GM23338 (cell line): Measurements from ENCODE around the gene TAB3. TPM values are rescaled to one million over a fixed set of nuclear protein-coding genes. Genes with fewer than 3 reads are reported as not detected.
"Not testable (repeated sequence)": the region's sequence is repeated elsewhere in the genome, so short reads cannot be mapped to it uniquely, and the experiment has no call there.

Source experiments
- ATAC-seq: fragments of 200-7000 bp; cut with Tn5 transposase; 3 replicates; pipeline ENCODE4 v1.9.1; 2020
- DNase-seq: peaks from one replicate; pipeline ENCODE4 v3.0.0-alpha.2; 2015; ENCODE audit warnings: low spot score
- H2AFZ ChIP-seq: fragments of 200-600 bp; sonication (generic); 2 replicates; pipeline ENCODE4 v1.8.0; 2016; ENCODE audit warnings: antibody characterized with exemption, mild to moderate bottlenecking, moderate library complexity
- H3F3A ChIP-seq: fragments of 200-600 bp; sonication (generic); replicated peaks from 2 replicates; pipeline ENCODE4 v1.8.0; 2017; ENCODE audit warnings: antibody characterized with exemption, mixed run types, low read depth
- H3K27ac ChIP-seq: fragments of 200-600 bp; sonication (generic); 2 replicates; pipeline ENCODE4 v1.6.1; 2016; ENCODE audit warnings: low read depth
- H3K27me3 ChIP-seq: fragments of 200-600 bp; sonication (generic); 2 replicates; pipeline ENCODE4 v1.8.0; 2016; ENCODE audit warnings: mild to moderate bottlenecking, mixed run types, moderate library complexity; ENCODE audit not compliant: insufficient read depth
- H3K36me3 ChIP-seq: fragments of 200-600 bp; sonication (generic); 2 replicates; pipeline ENCODE4 v1.8.0; 2016; ENCODE audit warnings: mild to moderate bottlenecking; ENCODE audit not compliant: insufficient read depth
- H3K4me1 ChIP-seq: fragments of 200-600 bp; sonication (generic); 2 replicates; pipeline ENCODE4 v1.8.0; 2016; ENCODE audit warnings: mild to moderate bottlenecking, moderate library complexity; ENCODE audit not compliant: insufficient read depth
- H3K4me2 ChIP-seq: fragments of 200-600 bp; sonication (generic); 2 replicates; pipeline ENCODE4 v1.7.1; 2017; ENCODE audit warnings: mixed run types
- H3K4me3 ChIP-seq: fragments of 200-600 bp; sonication (generic); 2 replicates; pipeline ENCODE4 v1.6.1; 2016; ENCODE audit warnings: mixed run types
- H3K79me2 ChIP-seq: fragments of 200-600 bp; sonication (generic); replicated peaks from 2 replicates; pipeline ENCODE4 v1.8.0; 2017; ENCODE audit warnings: mild to moderate bottlenecking; ENCODE audit not compliant: insufficient read depth
- H3K9me2 ChIP-seq: fragments of 200-600 bp; sonication (generic); 2 replicates; pipeline ENCODE4 v1.8.0; 2017; ENCODE audit not compliant: insufficient read depth
- H4K20me1 ChIP-seq: fragments of 200-600 bp; sonication (generic); replicated peaks from 2 replicates; pipeline ENCODE4 v1.8.0; 2017; ENCODE audit warnings: mild to moderate bottlenecking; ENCODE audit not compliant: insufficient read depth
- H3K27ac Mint-ChIP-seq: 2 replicates; pipeline ENCODE4 v1.8.0; 2020; ENCODE audit warnings: inconsistent platforms, mild to moderate bottlenecking, moderate library complexity, mixed read lengths
- H3K27me3 Mint-ChIP-seq: 3 replicates; pipeline ENCODE4 v1.8.0; 2022; ENCODE audit warnings: low read depth, mild to moderate bottlenecking, moderate library complexity, mixed read lengths, inconsistent platforms; ENCODE audit not compliant: insufficient read depth, poor library complexity
- H3K36me3 Mint-ChIP-seq: 3 replicates; pipeline ENCODE4 v1.8.0; 2021; ENCODE audit warnings: low read depth, mild to moderate bottlenecking, inconsistent platforms, moderate library complexity, mixed read lengths
- H3K4me1 Mint-ChIP-seq: 3 replicates; pipeline ENCODE4 v1.8.0; 2020; ENCODE audit warnings: mild to moderate bottlenecking, inconsistent platforms, mixed read lengths
- H3K4me3 Mint-ChIP-seq: 3 replicates; pipeline ENCODE4 v1.8.0; 2021; ENCODE audit warnings: moderate library complexity, mild to moderate bottlenecking, inconsistent platforms, mixed read lengths
- H3K9me3 Mint-ChIP-seq: 3 replicates; pipeline ENCODE4 v1.8.0; 2020; ENCODE audit warnings: moderate library complexity, mild to moderate bottlenecking, inconsistent platforms, mixed read lengths
- JUNB ChIP-seq: IDR thresholded peaks from one replicate; pipeline ENCODE4 v1.6.1; 2016; ENCODE audit warnings: antibody characterized with exemption; ENCODE audit not compliant: unreplicated experiment
- POLR2AphosphoS5 ChIP-seq: IDR thresholded peaks from 2 replicates; pipeline ENCODE4 v1.6.1; 2016; ENCODE audit warnings: antibody characterized with exemption, low read depth
- ZNF114 ChIP-seq: fragments of 250-450 bp; sonication (Bioruptor Pico); IDR thresholded peaks from 2 replicates; pipeline ENCODE4 v1.5.0; 2020; ENCODE audit warnings: mild to moderate bottlenecking, moderate library complexity
- ZNF462 ChIP-seq: fragments of 250-450 bp; sonication (Bioruptor Pico); IDR thresholded peaks from 2 replicates; pipeline ENCODE4 v1.5.0; 2020; ENCODE audit warnings: mild to moderate bottlenecking, moderate library complexity
- polyA plus RNA-seq: library from polyadenylated mRNA; unstranded; fragments of >200 nt; fragmentation: Nextera tagmentation; extraction: Ambion mirVana; gene quantifications from 2 replicates; pipeline ENCODE4 v1.2.1, GENCODE V29; 2016
- total RNA-seq: library from RNA; depleted of rRNA; stranded (reverse); fragments of >200 nt; shearing (Covaris generic); gene quantifications from 2 replicates; pipeline ENCODE4 v1.2.3, GENCODE V29; 2014
- TF ChIP-seq, protein P1 (sequence below): IDR thresholded peaks from 2 replicates; pipeline ENCODE4 v1.6.1; 2016; ENCODE audit warnings: antibody characterized with exemption

The TAB3 gene
- total and polyA plus RNA-seq, 2 experiments from 2014 or later = 4.4 to 21.7 TPM

GRCh38 chrX:30798810-30799209, 90.2 kb downstream of the TAB3 start:
- DNase-seq (no peak), ATAC-seq (no peak)
- Histone ChIP-seq H2AFZ (no peak overlapping the region), H3K4me1 (no peaks in the 10 kb centered on the region), H3K9me2 (no peaks in the 10 kb centered on the region), H3K4me3 (no peak overlapping the region), H3K79me2 (no peaks in the 10 kb centered on the region), H3K4me2 (no peak overlapping the region), H3F3A (no peaks in the 10 kb centered on the region), H3K27ac (no peak overlapping the region), H4K20me1 (no peaks in the 10 kb centered on the region), H3K36me3 (no peaks in the 10 kb centered on the region), H3K27me3 (no peaks in the 10 kb centered on the region)
- Mint-ChIP-seq H3K9me3 (no peaks in the 10 kb centered on the region), H3K27ac (no peak overlapping the region), H3K4me1 (no peaks in the 10 kb centered on the region), H3K4me3 (no peak overlapping the region), H3K27me3 (no peaks in the 10 kb centered on the region), H3K36me3 (no peaks in the 10 kb centered on the region)
- TF ChIP-seq POLR2AphosphoS5 (no peak), JUNB (no peak), ZNF462 (CRISPR knock-in tag) (no peak), ZNF114 (CRISPR knock-in tag) (no peak)
- TF ChIP-seq, protein P1, sequence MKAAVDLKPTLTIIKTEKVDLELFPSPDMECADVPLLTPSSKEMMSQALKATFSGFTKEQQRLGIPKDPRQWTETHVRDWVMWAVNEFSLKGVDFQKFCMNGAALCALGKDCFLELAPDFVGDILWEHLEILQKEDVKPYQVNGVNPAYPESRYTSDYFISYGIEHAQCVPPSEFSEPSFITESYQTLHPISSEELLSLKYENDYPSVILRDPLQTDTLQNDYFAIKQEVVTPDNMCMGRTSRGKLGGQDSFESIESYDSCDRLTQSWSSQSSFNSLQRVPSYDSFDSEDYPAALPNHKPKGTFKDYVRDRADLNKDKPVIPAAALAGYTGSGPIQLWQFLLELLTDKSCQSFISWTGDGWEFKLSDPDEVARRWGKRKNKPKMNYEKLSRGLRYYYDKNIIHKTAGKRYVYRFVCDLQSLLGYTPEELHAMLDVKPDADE = no peak

GRCh38 chrX:30797301-30797700, 91.8 kb downstream of the TAB3 start:
- not testable (repeated sequence) for H3K27ac Mint-ChIP-seq, H3K79me2 ChIP-seq, H3K9me2 ChIP-seq, ATAC-seq, DNase-seq, H2AFZ ChIP-seq, H3F3A ChIP-seq, H3K4me1 Mint-ChIP-seq, H3K4me2 ChIP-seq, H3K27me3 Mint-ChIP-seq, H3K36me3 ChIP-seq, H3K4me3 Mint-ChIP-seq, H3K9me3 Mint-ChIP-seq, H3K27me3 ChIP-seq, H3K27ac ChIP-seq, H3K4me3 ChIP-seq, H3K36me3 Mint-ChIP-seq, H4K20me1 ChIP-seq, H3K4me1 ChIP-seq
